T-helper 17 cell (primary cell): Measurements from ENCODE around the gene MOB1B. TPM values are rescaled to one million over a fixed set of nuclear protein-coding genes. Genes with fewer than 3 reads are reported as not detected.
A peak's percentile ranks its signal among the peaks of the same experiment; 100 is the strongest.

Experiments
- ATAC-seq: fragments of 150-1000 bp; cut with Tn5 transposase; 2 replicates; pipeline ENCODE4 v1.10.0; 2021; ENCODE audit warnings: mild to moderate bottlenecking, moderate library complexity
- DNase-seq, 3 donors: peaks; one replicate each; pipeline versions ENCODE4 v3.0.0 to v3.0.0-alpha.2; 2020 to 2021
- H3K9me3 ChIP-seq: one replicate; pipeline ENCODE4 v1.7.0; 2013; ENCODE audit warnings: low read length, mild to moderate bottlenecking; ENCODE audit not compliant: control insufficient read depth, poor library complexity, severe bottlenecking
- H3K27ac Mint-ChIP-seq: one replicate; pipeline ENCODE4 v1.8.0; 2022; ENCODE audit warnings: mild to moderate bottlenecking, moderate library complexity, mixed read lengths
- H3K27me3 Mint-ChIP-seq: one replicate; pipeline ENCODE4 v1.8.0; 2022; ENCODE audit warnings: mixed read lengths
- H3K36me3 Mint-ChIP-seq: one replicate; pipeline ENCODE4 v1.8.0; 2022; ENCODE audit warnings: low read depth, mixed read lengths
- H3K4me1 Mint-ChIP-seq: one replicate; pipeline ENCODE4 v1.8.0; 2022; ENCODE audit warnings: mild to moderate bottlenecking, mixed read lengths
- H3K4me3 Mint-ChIP-seq: one replicate; pipeline ENCODE4 v1.8.0; 2022; ENCODE audit warnings: mild to moderate bottlenecking, moderate library complexity, mixed read lengths
- total RNA-seq, 4 donors: library from RNA in 2 of 4; stranded (reverse) in 2 of 4; gene quantifications; one replicate each; pipeline ENCODE4 v1.2.3 and lab custom pipeline; 2022 to 2026

Gene MOB1B
- 10 to 100 TPM in 1 of 2 donors, 1 to 10 TPM in 1; 9.5 to 31.4 TPM for total RNA-seq
- 15.3 to 17.0 reads per million in 2 donors for total RNA-seq (lab: John Stamatoyannopoulos, UW)

DNA sequence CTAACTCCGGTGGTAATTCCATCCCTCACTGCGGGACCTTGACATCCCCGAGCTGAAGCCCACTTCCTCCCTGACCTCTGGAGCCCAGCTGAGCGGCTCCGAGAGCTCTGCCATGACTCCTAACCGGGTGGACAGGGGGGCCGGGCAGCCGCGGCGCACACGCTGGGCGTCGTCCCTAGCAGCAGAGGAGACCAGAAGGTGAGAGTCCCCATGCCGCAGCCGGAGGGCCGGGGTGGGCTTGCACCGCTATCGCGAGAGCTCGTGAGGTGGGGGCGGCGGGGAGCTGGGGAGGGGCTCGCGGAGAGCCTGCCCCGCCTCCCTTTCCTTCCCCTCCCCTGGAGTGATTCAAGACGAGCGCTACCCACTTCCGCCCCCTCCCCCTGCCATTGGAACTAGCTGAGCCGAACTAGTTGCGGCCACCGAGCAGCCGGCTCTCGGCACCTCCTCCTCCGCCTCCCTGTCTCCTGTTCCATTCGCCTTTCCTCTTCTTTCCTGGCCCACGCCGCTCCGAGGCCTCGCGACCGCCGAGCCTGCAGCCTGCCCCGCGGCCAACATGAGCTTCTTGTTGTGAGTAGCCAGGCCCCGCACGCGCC is at the start of gene MOB1B:
Gene MOB1B, plus strand, starts transcription at position 386 of the 593 bp plus-strand sequence. Its CDS starts 168 bp downstream, at position 554.
- H3K9me3 ChIP-seq, result no peaks in the 10 kb centered on the region
- Mint-ChIP-seq H3K36me3 (no peaks in the 10 kb centered on the region), H3K27me3 (no peaks in the 10 kb centered on the region), H3K27ac (peak within 1 kb of the TSS; percentile 81), H3K4me3 (peak within 1 kb of the TSS; percentile 98), H3K4me1 (peaks cover 26% of the 10 kb centered on the region)
- ATAC-seq (peak; percentile 97), DNase-seq (peak; percentile 63 to 77 (median 72))

DNA sequence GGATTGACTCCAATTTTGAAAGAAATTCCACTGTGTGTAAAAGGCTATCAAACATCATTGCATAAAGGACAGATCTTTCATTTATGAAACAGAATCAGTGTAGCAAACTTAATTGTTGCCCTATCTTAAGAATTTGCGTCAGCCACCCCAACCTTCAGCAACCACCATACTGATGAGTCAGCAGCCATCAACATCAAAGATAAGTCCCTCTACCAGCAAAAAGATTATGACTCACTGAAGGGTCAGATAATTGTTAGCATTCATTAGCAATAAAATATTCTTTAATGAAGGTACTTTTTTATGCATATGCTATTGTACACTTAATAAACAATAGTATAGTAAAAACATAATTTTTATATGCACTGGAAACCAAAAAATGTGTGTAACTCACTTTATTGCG is 46.7 kb upstream of the MOB1B start:
- H3K4me3 Mint-ChIP-seq, result no peak overlapping the region
- H3K36me3 Mint-ChIP-seq, result peaks cover 5% of the 10 kb centered on the region
- H3K27ac Mint-ChIP-seq, result no peak overlapping the region
- H3K27me3 Mint-ChIP-seq, result no peaks in the 10 kb centered on the region
- no peaks in the 10 kb centered on the region for H3K4me1 Mint-ChIP-seq
- no peak for DNase-seq
- H3K9me3 ChIP-seq, result no peaks in the 10 kb centered on the region
- no peak for ATAC-seq

GRCh38 chr4:70858454-70858853 is 43.7 kb upstream of the MOB1B start:
- H3K36me3 Mint-ChIP-seq, result peaks cover 5% of the 10 kb centered on the region
- DNase-seq (no peak), ATAC-seq (no peak)
- H3K9me3 ChIP-seq, result no peaks in the 10 kb centered on the region
- H3K27me3 Mint-ChIP-seq, result no peaks in the 10 kb centered on the region
- peaks cover 4% of the 10 kb centered on the region for H3K4me1 Mint-ChIP-seq
- no peak overlapping the region for H3K4me3 Mint-ChIP-seq
- H3K27ac Mint-ChIP-seq, result no peak overlapping the region

DNA sequence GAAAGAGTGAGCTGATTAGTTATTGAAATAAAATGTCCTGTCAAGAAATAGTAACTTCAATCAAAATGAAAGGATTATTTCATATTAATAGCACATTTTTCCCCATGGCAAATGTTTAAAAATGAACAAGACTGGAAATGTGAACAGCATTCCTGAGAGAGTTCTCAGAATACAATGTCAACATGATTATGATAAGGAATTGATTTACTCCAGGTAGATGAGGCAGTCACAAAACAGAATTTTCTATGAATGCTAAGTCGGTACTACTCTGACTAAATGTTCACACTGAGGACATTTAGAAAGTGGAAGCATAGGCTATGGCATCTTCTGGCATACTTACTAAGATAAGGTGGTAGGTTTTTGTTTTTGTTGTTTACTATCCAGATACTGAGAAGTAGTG is 43.1 kb upstream of the MOB1B start:
- no peak overlapping the region for H3K4me3 Mint-ChIP-seq
- DNase-seq, result no peak
- no peaks in the 10 kb centered on the region for H3K9me3 ChIP-seq
- H3K27me3 Mint-ChIP-seq, result no peaks in the 10 kb centered on the region
- H3K27ac Mint-ChIP-seq, result no peak overlapping the region
- H3K36me3 Mint-ChIP-seq, result peaks cover 5% of the 10 kb centered on the region
- no peak for ATAC-seq
- H3K4me1 Mint-ChIP-seq, result peaks cover 4% of the 10 kb centered on the region

DNA sequence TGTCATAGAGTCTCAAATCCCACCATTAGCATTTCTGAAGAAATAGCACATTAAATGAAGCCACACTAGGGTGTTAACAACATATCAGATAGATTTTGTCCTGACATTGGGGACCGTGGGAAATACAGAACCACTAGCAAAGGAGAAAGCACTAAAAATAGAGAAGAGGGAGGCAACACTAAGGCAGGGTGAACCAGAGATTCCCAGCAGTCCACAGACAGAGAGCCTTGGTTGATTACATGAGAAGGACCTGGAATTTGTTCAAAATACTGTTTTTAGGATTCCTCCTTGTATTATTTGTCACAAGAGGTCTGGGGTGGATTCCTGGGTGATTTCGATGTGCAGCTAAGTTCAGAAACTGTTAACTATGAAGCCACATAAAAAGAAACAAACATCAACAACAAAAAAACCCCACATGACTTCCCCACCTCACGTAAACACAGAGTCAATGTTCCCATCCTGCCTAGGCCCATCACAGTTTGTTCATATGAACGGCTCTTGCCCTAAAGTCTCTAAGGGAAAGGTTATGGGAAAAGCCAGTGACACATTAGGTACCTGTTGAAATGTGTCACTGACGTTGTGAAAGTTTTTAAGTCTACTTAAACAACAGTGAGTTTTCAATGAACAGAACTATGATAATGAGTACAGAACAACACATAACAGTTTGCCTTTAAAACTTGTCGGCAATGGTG is 38.9 kb upstream of the MOB1B start:
- Mint-ChIP-seq H3K36me3 (no peaks in the 10 kb centered on the region), H3K4me1 (peaks cover 4% of the 10 kb centered on the region), H3K27me3 (no peaks in the 10 kb centered on the region), H3K4me3 (no peak overlapping the region), H3K27ac (no peak overlapping the region)
- no peak for DNase-seq
- ATAC-seq, result peak; percentile 42
- H3K9me3 ChIP-seq, result no peaks in the 10 kb centered on the region

DNA sequence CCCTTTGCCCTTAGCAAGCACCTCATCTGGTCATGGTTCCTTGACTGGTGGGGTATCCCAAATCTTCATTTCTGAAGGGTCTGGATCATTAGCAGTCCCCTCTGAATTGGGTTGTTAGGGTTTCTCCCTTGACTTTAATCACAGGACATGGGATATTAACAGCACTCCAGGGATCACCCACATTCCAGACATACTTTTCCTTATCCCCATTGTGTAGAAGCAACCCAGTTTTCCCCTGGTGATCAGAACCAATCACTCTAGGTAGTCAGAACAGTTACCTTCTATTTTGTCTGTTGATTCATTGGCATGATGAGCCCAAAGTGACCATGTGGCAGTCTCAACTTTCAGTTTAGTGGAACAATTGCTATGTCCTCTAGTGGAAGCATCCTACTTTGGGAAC is 33.4 kb upstream of the MOB1B start:
- Mint-ChIP-seq H3K4me1 (no peaks in the 10 kb centered on the region), H3K36me3 (no peaks in the 10 kb centered on the region), H3K27ac (no peak overlapping the region), H3K4me3 (no peak overlapping the region), H3K27me3 (no peaks in the 10 kb centered on the region)
- ATAC-seq (no peak), DNase-seq (no peak)
- H3K9me3 ChIP-seq, result no peaks in the 10 kb centered on the region

- H3K36me3 Mint-ChIP-seq, result no peaks in the 10 kb centered on the region
- no peak overlapping the region for H3K4me3 Mint-ChIP-seq
- DNase-seq (no peak), ATAC-seq (no peak)
- H3K27ac Mint-ChIP-seq, result no peak overlapping the region
- H3K9me3 ChIP-seq, result no peaks in the 10 kb centered on the region
- no peaks in the 10 kb centered on the region for H3K4me1 Mint-ChIP-seq
- H3K27me3 Mint-ChIP-seq, result peaks cover 7% of the 10 kb centered on the region
These were observed 29.0 kb upstream of the MOB1B start for GRCh38 chr4:70873216-70873615.

DNA sequence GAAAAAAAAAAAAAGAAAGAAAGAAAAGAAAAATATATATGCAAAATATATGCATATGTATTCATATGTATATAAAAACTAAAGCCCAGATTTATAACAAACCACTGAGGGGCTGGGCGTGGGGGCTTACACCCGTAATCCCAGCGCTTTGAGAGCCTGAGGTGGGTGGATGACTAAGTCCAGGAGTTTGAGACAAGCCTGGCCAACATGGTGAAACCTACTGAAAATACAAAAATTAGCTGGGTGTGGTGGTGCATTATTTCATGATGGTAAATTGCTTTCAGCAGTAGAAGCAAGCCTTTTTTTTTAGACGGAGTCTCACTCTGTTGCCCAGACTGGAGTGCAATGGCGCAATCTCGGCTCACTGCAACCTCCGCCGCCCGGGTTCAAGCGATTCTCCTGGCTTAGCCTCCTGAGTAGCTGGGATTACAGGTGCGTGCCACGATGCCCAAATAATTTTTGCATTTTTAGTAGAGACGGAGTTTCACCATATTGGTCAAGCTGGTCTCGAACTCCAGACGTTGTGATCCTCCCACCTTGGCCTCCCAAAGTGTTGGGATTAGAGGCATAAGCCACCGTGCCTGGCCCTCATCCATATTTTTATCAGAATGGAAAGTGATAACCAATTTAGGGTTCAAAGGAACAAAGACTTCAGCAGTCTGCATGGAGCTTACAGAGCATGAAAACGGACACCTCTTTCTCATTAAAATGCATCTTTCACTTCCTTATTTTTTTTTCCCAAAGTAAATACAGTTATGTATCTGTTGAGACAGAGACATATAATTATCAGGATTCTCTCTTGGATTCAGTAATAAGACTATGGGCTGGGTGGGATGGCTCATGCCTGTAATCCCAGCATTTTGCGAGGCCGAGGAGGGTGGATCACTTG is 27.7 kb upstream of the MOB1B start:
- no peak for DNase-seq
- H3K36me3 Mint-ChIP-seq, result no peaks in the 10 kb centered on the region
- no peak overlapping the region for H3K4me3 Mint-ChIP-seq
- H3K9me3 ChIP-seq, result no peaks in the 10 kb centered on the region
- no peak overlapping the region for H3K27ac Mint-ChIP-seq
- H3K27me3 Mint-ChIP-seq, result peaks cover 7% of the 10 kb centered on the region
- H3K4me1 Mint-ChIP-seq, result no peaks in the 10 kb centered on the region
- no peak for ATAC-seq

DNA sequence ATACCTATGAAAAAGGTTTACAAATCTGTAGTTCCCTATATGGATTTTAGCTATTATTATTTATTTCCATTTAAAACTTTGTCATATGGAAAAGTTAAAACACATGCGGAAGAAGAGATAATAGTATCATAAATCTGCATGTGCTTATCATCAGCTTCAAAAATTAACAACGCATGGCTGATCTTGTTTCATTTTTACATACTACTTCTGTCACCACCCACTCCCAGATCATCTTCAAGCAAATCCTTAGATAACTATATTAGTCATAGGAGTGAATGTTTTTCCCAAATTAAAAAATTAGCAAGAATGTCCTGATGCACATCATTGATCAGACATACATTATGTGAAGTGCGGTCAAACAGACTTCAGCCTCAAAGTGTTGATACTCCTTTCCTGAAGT is 24.6 kb upstream of the MOB1B start:
- peaks cover 7% of the 10 kb centered on the region for H3K27me3 Mint-ChIP-seq
- no peaks in the 10 kb centered on the region for H3K9me3 ChIP-seq
- ATAC-seq, result no peak
- no peak overlapping the region for H3K27ac Mint-ChIP-seq
- H3K36me3 Mint-ChIP-seq, result no peaks in the 10 kb centered on the region
- no peak overlapping the region for H3K4me3 Mint-ChIP-seq
- DNase-seq, result no peak
- no peaks in the 10 kb centered on the region for H3K4me1 Mint-ChIP-seq

- Mint-ChIP-seq H3K27ac (no peak overlapping the region), H3K36me3 (no peaks in the 10 kb centered on the region), H3K4me1 (no peaks in the 10 kb centered on the region), H3K4me3 (no peak overlapping the region), H3K27me3 (peaks cover 12% of the 10 kb centered on the region)
- DNase-seq (no peak), ATAC-seq (no peak)
- no peaks in the 10 kb centered on the region for H3K9me3 ChIP-seq
These were observed 21.4 kb upstream of the MOB1B start for GRCh38 chr4:70880739-70881138.

DNA sequence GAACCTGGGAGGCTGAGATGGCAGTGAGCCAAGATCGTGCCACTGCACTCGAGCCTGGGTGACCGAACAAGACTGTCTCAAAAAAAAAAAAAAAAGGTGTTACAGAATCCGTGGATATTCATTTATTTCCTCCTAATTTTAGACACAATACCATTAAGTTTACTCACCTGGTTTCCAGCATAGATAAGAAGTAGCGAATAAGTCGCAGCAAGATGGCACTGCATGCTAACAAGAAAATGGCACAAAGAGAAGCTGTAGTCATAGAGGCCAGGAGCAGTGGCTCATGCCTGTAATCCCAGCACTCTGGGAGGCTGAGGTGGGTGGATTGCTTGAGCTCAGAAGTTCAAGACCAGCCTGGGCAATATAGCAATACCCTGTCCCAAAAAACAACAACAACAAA is 17.0 kb upstream of the MOB1B start:
- Mint-ChIP-seq H3K27ac (no peak overlapping the region), H3K4me3 (no peak overlapping the region), H3K4me1 (no peaks in the 10 kb centered on the region), H3K36me3 (no peaks in the 10 kb centered on the region), H3K27me3 (peaks cover 16% of the 10 kb centered on the region)
- no peak for DNase-seq
- no peak for ATAC-seq
- no peaks in the 10 kb centered on the region for H3K9me3 ChIP-seq

- DNase-seq (no peak), ATAC-seq (peak; percentile 33)
- no peaks in the 10 kb centered on the region for H3K9me3 ChIP-seq
- no peaks in the 10 kb centered on the region for H3K4me1 Mint-ChIP-seq
- H3K36me3 Mint-ChIP-seq, result no peaks in the 10 kb centered on the region
- H3K27ac Mint-ChIP-seq, result no peak overlapping the region
- peaks cover 5% of the 10 kb centered on the region for H3K27me3 Mint-ChIP-seq
- H3K4me3 Mint-ChIP-seq, result no peak overlapping the region
These were observed 9.9 kb upstream of the MOB1B start for GRCh38 chr4:70892086-70892769.

DNA sequence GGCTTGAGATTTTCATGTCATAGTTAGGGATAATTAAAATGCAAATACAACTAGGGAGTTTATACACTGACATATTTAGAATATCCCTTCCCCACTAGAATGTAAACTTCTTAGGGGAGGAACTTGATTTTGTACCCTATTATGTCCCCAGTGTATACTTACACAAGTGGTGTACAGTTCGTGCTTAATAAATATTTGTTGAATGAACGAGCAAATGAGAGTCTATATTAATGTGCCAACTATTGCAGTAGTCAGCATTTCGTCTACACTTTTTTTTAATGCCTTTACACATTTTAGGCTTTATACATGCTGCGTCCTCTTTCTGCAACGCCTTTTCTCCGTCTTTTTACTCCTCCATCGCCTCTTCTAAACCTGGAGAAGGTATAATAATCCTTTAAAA is 8.4 kb upstream of the MOB1B start:
- DNase-seq (no peak), ATAC-seq (no peak)
- Mint-ChIP-seq H3K27ac (no peak overlapping the region), H3K4me1 (no peaks in the 10 kb centered on the region), H3K27me3 (peaks cover 5% of the 10 kb centered on the region), H3K4me3 (no peak overlapping the region), H3K36me3 (no peaks in the 10 kb centered on the region)
- no peaks in the 10 kb centered on the region for H3K9me3 ChIP-seq
